Neural crest cell (in vitro differentiated cells): ENCODE measurements around the gene PFKP. TPM values are rescaled to one million over a fixed set of nuclear protein-coding genes. Genes with fewer than 3 reads are reported as not detected.

Experiments used
- DNase-seq: peaks from one replicate; pipeline ENCODE4 v3.0.0; 2021; ENCODE audit warnings: low read depth, mixed read lengths, low spot score
- H3K27ac Mint-ChIP-seq: one replicate; pipeline ENCODE4 v1.8.0; 2021; ENCODE audit warnings: mild to moderate bottlenecking, mixed read lengths; ENCODE audit not compliant: unreplicated experiment
- H3K27me3 Mint-ChIP-seq: 2 replicates; pipeline ENCODE4 v1.8.0; 2021; ENCODE audit warnings: low read depth, mild to moderate bottlenecking, mixed read lengths
- H3K36me3 Mint-ChIP-seq: 2 replicates; pipeline ENCODE4 v1.8.0; 2021; ENCODE audit warnings: low read depth, mild to moderate bottlenecking, mixed read lengths
- H3K4me1 Mint-ChIP-seq: 2 replicates; pipeline ENCODE4 v1.8.0; 2021; ENCODE audit warnings: mixed read lengths
- H3K4me3 Mint-ChIP-seq: one replicate; pipeline ENCODE4 v1.8.0; 2021; ENCODE audit warnings: mild to moderate bottlenecking, mixed read lengths
- H3K9me3 Mint-ChIP-seq: 2 replicates; pipeline ENCODE4 v1.8.0; 2021; ENCODE audit warnings: mixed read lengths
- CTCF ChIP-seq: fragments of 200-600 bp; sonication (generic); conservative IDR thresholded peaks from 2 replicates; pipeline ENCODE4 v1.5.0; 2021; ENCODE audit warnings: antibody characterized with exemption, mild to moderate bottlenecking
- total RNA-seq: library from RNA; stranded (reverse); gene quantifications from 2 replicates; pipeline ENCODE4 v1.2.1, GENCODE V29; 2021

Gene PFKP
- total RNA-seq, 1 donor from 2014 or later, result 18.9 TPM

GRCh38 chr10:3077509-3077908 is 10.2 kb downstream of the PFKP start:
- no peak overlapping the region for H3K4me3 Mint-ChIP-seq
- no peak for DNase-seq
- no peak overlapping the region for H3K27ac Mint-ChIP-seq
- no peaks in the 10 kb centered on the region for H3K9me3 Mint-ChIP-seq
- H3K27me3 Mint-ChIP-seq, result peaks cover 7% of the 10 kb centered on the region
- H3K4me1 Mint-ChIP-seq, result peaks cover 6% of the 10 kb centered on the region
- TF ChIP-seq CTCF, result no peak
- no peaks in the 10 kb centered on the region for H3K36me3 Mint-ChIP-seq

- no peaks in the 10 kb centered on the region for H3K36me3 Mint-ChIP-seq
- peaks cover 4% of the 10 kb centered on the region for H3K27me3 Mint-ChIP-seq
- no peak overlapping the region for H3K27ac Mint-ChIP-seq
- no peaks in the 10 kb centered on the region for H3K9me3 Mint-ChIP-seq
- TF ChIP-seq CTCF, result no peak
- H3K4me1 Mint-ChIP-seq, result peaks cover 6% of the 10 kb centered on the region
- DNase-seq, result no peak
- H3K4me3 Mint-ChIP-seq, result no peak overlapping the region
Measured at GRCh38 chr10:3077940-3078630, 10.7 kb downstream of the PFKP start.

GRCh38 chr10:3081383-3081981 is 14.1 kb downstream of the PFKP start:
- no peaks in the 10 kb centered on the region for H3K36me3 Mint-ChIP-seq
- H3K4me3 Mint-ChIP-seq, result no peak overlapping the region
- no peak for TF ChIP-seq CTCF
- no peaks in the 10 kb centered on the region for H3K9me3 Mint-ChIP-seq
- H3K27ac Mint-ChIP-seq, result no peak overlapping the region
- DNase-seq, result no peak
- H3K27me3 Mint-ChIP-seq, result no peaks in the 10 kb centered on the region
- H3K4me1 Mint-ChIP-seq, result peaks cover 6% of the 10 kb centered on the region

- H3K4me1 Mint-ChIP-seq, result peaks cover 6% of the 10 kb centered on the region
- H3K36me3 Mint-ChIP-seq, result no peaks in the 10 kb centered on the region
- H3K27ac Mint-ChIP-seq, result no peak overlapping the region
- no peaks in the 10 kb centered on the region for H3K27me3 Mint-ChIP-seq
- TF ChIP-seq CTCF, result no peak
- DNase-seq, result no peak
- H3K9me3 Mint-ChIP-seq, result no peaks in the 10 kb centered on the region
- no peak overlapping the region for H3K4me3 Mint-ChIP-seq
Measured at GRCh38 chr10:3082290-3082689, 14.9 kb downstream of the PFKP start.

- DNase-seq, result no peak
- H3K27ac Mint-ChIP-seq, result peak overlapping the region; percentile 29
- no peaks in the 10 kb centered on the region for H3K9me3 Mint-ChIP-seq
- no peaks in the 10 kb centered on the region for H3K27me3 Mint-ChIP-seq
- no peaks in the 10 kb centered on the region for H3K4me1 Mint-ChIP-seq
- no peaks in the 10 kb centered on the region for H3K36me3 Mint-ChIP-seq
- H3K4me3 Mint-ChIP-seq, result no peak overlapping the region
- no peak for TF ChIP-seq CTCF
Measured at GRCh38 chr10:3085785-3086567, 18.6 kb downstream of the PFKP start.
